HUES6 (cell line): Measurements from ENCODE around the gene TRIOBP.

Source experiments
- H3K27ac ChIP-seq: 2 replicates; pipeline ENCODE4 v1.7.0; 2013; ENCODE audit warnings: low read depth, mild to moderate bottlenecking, low read length, inconsistent platforms
- H3K27me3 ChIP-seq: 2 replicates; pipeline ENCODE4 v1.6.1; 2013; ENCODE audit warnings: low read length; ENCODE audit not compliant: control insufficient read depth, insufficient read depth
- H3K36me3 ChIP-seq: 2 replicates; pipeline ENCODE4 v1.6.1; 2013; ENCODE audit warnings: low read length; ENCODE audit not compliant: control insufficient read depth, insufficient read depth
- H3K4me1 ChIP-seq: 2 replicates; pipeline ENCODE4 v1.6.1; 2013; ENCODE audit warnings: low read length; ENCODE audit not compliant: control insufficient read depth, insufficient read depth
- H3K4me3 ChIP-seq: 2 replicates; pipeline ENCODE4 v1.5.1; 2013; ENCODE audit warnings: low read depth, low read length
- H3K9ac ChIP-seq: one replicate; pipeline ENCODE4 v1.6.1; 2013; ENCODE audit warnings: mild to moderate bottlenecking, low read length
- H3K9me3 ChIP-seq: 2 replicates; pipeline ENCODE4 v1.6.1; 2013; ENCODE audit warnings: low read depth, low read length; ENCODE audit not compliant: control insufficient read depth, insufficient read depth

TRIOBP gene

DNA sequence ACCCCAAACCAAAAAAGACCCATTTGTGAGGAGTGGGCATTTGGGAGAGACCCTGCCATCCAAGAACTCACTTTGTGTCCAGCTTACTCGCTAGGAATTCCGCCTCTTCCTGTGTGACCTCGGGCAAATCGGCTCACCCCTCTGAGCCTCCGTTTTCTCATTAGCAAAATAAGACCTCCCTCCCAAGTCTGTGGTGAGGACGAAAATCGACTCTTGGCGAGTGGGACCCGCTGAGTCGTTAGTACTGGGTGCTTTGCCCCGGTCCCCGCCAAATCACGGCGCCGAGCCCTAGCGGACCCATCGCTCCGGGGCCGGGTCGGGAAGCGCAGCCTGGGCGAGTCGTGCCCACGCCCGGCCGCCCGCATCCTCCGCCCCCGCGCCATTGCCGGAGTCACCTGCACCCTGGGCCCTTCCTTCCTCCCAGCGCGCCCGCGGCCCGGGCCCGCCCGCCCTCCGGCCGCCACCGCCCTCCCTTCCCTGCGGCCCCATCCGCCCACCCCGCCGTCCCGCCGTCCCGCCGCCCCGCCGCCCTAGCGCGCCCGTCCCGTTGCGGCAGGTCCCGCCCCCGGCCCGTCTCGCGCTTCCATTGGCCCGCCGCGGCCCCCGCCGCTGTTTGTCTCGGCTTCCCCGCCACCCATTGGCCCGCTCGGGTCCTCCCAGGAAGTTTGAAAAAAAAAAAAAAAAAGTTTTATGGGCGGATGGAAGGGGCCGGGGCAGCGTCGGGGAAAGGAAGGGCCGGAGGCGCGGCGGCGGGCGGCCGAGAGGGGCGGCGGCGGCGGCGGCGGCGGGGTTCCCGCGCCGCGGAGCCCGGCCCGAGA, 48.9 kb downstream of the TRIOBP start:
- no peaks in the 10 kb centered on the region for H3K9me3 ChIP-seq
- H3K36me3 ChIP-seq, result peaks cover 5% of the 10 kb centered on the region; the same call in 1 of the 2 replicates
- H3K4me1 ChIP-seq, result peaks cover 42% of the 10 kb centered on the region
- peak overlapping the region; percentile 92 for H3K4me3 ChIP-seq
- no peaks in the 10 kb centered on the region for H3K27me3 ChIP-seq
- peak overlapping the region; percentile 94 for H3K9ac ChIP-seq
- peak overlapping the region; percentile 36; the same call in 1 of the 2 replicates for H3K27ac ChIP-seq

DNA sequence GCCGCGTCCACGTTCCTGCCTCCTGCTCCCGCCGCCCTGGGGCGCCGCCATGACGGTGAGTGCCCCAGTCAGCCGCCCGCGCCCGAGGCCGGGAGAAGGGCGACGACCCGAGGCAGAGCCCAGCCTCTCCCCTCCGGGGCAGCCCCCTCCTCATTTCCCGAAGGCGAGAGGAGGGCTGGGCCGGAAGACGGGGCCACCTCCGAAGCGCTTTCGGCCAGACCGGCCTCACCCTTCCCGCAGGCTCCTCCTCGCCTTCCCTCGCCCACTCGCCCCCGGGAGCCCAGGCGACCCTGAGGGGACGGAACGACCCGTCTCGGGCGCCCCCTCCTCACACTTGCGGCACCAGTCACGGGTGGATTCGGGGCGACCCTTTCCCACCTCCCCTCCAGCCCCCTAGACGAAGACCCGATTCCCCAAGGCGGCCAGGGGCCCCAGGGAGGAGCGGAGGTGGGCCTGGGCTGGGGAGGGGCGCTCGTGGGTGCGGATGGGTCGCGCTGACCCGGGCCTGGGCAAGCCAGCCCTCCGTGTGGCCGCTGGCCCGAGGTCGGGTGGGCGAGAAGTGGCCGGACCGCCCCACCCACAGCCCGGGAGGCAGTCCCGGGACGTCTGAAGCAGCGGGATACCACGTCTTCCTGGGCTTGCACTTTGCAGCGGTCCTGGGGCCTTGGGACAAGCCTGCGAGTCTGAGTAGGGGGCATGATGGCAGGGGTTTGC, 49.7 kb downstream of the TRIOBP start:
- peak overlapping the region; percentile 88 for H3K27ac ChIP-seq

DNA sequence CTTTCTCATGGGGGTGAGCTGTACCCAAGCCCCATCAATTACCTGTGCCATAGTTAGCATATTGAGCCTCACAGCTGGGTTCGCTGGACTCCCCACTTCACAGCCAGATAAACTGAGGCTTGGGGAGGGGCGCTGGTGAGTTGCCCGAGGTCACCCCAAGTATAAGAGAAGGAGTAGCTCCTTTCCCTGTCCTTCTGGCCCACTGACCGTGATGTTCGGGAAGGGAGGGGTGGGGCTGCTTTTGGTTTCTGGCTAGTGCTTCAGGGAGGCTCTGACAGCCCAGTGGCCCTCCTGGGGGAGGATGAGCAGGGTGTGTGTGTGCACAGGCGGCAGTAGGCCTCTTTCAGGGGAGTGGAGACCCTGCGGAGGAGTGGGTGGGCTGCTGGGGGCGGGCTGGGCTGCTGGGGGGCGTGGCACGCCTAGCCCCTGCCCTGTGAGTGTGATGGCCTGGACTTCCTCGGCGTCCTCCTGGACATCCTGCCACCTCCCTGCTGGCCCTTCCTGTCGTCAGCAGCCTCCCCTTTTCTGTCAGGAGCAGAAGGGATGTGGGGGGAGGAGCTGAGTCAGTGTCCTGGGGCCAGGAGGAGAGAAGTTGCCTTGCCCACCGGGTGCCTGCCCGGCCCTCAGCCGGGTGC, 50.3 kb downstream of the TRIOBP start:
- Histone ChIP-seq H3K9ac (peak overlapping the region; percentile 94), H3K9me3 (no peaks in the 10 kb centered on the region), H3K36me3 (peaks cover 5% of the 10 kb centered on the region; the same call in 1 of the 2 replicates), H3K4me1 (peaks cover 50% of the 10 kb centered on the region), H3K4me3 (peak overlapping the region; percentile 92), H3K27me3 (no peaks in the 10 kb centered on the region), H3K27ac (peak overlapping the region; percentile 88; the same call in 1 of the 2 replicates)

More for the DNA sequence above, 49.7 kb downstream of the TRIOBP start:
- Histone ChIP-seq H3K4me3 (peak overlapping the region; percentile 92), H3K4me1 (peaks cover 44% of the 10 kb centered on the region), H3K9me3 (no peaks in the 10 kb centered on the region), H3K36me3 (peaks cover 5% of the 10 kb centered on the region; the same call in 1 of the 2 replicates), H3K27me3 (no peaks in the 10 kb centered on the region), H3K9ac (peak overlapping the region; percentile 94)

DNA sequence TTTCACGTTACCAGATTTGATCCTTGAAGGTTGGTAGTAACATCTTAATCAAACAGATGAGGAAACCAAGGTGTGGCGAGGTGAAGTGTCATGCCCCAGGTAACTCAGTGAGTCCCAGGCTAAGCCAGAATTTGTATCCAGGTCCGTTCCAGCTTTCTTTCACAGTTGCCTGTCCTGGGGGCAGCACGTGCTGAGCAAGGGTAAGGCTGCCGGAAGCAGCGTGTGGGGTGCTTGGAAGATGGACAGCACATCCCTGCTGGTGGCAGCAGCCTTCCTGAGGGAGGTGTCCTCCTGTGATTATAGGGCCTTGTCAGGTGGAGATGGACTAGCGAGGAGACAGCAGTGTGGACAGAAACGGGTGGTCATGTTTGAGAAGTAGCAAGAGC, 50.9 kb downstream of the TRIOBP start:
- no peak overlapping the region for H3K9ac ChIP-seq
- no peaks in the 10 kb centered on the region for H3K9me3 ChIP-seq
- H3K4me3 ChIP-seq, result peak overlapping the region; percentile 92; the same call in 1 of the 2 replicates
- H3K27ac ChIP-seq, result no peak overlapping the region
- H3K4me1 ChIP-seq, result peaks cover 53% of the 10 kb centered on the region
- H3K36me3 ChIP-seq, result peaks cover 5% of the 10 kb centered on the region
- no peaks in the 10 kb centered on the region for H3K27me3 ChIP-seq

DNA sequence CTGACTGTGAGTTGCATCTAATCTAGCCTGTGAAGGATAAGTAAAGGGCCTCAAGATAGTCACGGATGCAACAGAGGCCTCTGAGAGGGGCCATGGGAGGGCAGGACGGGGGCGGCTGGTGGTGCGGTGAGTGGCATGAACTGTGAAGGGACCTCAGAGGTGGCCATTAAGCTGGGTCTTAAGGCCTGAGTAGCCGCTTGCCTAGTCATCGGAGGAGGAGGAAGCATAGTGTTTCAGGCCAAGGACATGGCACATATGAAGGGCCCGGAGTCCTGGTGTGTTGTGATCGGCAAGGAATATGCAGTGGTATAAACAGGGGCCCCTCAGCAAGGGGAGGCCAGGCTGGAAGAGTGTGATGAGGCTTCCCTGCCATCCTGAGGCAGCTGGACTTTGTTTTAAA, 51.8 kb downstream of the TRIOBP start:
- Histone ChIP-seq H3K27ac (no peak overlapping the region), H3K27me3 (no peaks in the 10 kb centered on the region), H3K9me3 (no peaks in the 10 kb centered on the region), H3K4me1 (peaks cover 53% of the 10 kb centered on the region), H3K9ac (no peak overlapping the region), H3K4me3 (no peak overlapping the region), H3K36me3 (peaks cover 8% of the 10 kb centered on the region; the same call in 1 of the 2 replicates)

DNA sequence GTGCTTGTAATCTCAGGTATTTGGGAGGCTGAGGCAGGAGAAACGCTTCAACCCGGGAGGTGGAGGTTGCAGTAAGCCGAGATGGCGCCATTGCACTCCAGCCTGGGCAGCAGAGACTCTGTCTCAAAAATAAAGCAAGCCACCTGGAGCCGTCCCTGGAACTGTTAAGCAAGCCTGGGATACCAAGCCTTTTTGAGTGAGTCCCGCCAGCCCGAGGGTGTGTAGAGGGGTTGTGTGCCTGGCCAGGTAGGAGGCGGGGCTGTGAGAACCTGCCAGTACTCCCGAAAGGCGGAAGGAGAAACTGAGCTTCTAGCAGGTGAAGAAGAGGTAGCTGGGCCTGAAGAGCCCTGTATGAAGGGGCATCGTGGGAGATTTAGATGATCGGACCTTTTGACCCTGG, 52.4 kb downstream of the TRIOBP start:
- no peak overlapping the region for H3K4me3 ChIP-seq
- no peak overlapping the region for H3K27ac ChIP-seq
- H3K36me3 ChIP-seq, result peaks cover 10% of the 10 kb centered on the region
- no peaks in the 10 kb centered on the region for H3K9me3 ChIP-seq
- H3K27me3 ChIP-seq, result no peaks in the 10 kb centered on the region
- H3K9ac ChIP-seq, result no peak overlapping the region
- peaks cover 53% of the 10 kb centered on the region for H3K4me1 ChIP-seq

DNA sequence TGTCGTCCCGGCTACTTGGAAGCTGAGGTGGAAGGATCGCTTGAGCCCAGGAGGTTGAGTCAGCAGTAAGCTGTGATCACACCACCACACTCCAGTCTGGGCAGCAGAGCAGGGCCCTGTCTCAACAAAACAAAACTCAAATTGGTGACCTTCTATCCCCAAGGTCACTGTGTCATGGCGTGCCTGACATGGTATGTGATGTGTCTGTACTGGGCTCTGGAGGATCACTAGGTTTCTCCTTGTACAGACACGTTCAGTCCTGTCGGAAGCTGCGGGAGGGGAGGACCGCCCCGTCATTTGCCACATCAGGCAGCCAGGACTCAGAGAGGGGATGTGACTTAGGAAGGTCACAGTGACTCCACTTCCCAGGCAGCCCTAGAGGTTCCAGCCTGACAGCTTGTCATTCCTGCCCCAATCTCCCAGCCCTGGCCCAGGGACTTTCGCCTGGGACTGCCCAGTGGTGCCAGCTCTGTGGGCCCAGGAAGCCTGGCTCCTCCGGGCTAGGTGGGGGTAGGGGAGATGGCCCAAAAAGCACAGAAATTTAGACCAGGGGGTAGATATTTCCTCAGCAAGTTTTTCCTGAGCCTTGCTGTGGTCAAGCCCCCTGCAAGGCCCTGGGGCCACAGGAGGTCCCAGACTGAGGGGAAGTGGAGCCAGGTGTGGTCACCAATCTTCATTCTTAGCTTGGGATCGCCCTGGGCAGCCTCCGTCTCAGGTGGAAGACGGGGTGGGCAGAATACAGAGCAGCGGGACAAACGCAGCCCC, 53.2 kb downstream of the TRIOBP start:
- no peak overlapping the region for H3K9ac ChIP-seq
- peaks cover 52% of the 10 kb centered on the region for H3K4me1 ChIP-seq
- no peaks in the 10 kb centered on the region for H3K9me3 ChIP-seq
- peaks cover 18% of the 10 kb centered on the region for H3K36me3 ChIP-seq
- no peaks in the 10 kb centered on the region for H3K27me3 ChIP-seq
- no peak overlapping the region for H3K4me3 ChIP-seq
- H3K27ac ChIP-seq, result no peak overlapping the region

DNA sequence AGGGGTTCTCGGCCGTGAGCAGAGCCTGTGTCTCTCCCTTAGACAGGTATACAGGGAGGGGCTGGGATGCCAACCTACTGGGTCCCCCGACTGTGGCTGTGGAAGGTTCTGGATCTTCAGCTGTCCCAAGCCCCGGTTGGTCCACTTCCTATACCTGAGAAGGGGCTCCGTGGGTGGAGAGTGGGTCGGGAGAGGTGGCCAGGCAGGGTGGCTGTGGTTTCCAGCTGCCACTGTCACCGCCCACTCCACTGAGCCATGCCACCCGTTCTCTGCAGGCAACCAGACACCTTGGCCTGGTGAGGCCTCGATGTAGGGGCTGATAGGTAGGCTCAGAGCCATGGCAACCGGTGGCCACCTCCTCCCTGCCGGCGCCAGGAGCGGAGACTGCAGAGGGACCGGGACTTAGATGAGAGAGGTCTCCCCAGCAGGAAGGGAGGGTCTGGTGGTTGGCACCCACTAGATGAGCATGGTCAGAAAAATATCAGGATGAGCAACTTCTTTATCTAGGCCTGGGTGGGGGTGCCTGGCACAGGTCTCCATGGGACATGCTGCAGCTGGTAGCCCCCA, 53.8 kb downstream of the TRIOBP start:
- H3K4me1 ChIP-seq, result peaks cover 49% of the 10 kb centered on the region
- no peaks in the 10 kb centered on the region for H3K9me3 ChIP-seq
- H3K4me3 ChIP-seq, result no peak overlapping the region
- H3K9ac ChIP-seq, result no peak overlapping the region
- peaks cover 25% of the 10 kb centered on the region for H3K36me3 ChIP-seq
- no peaks in the 10 kb centered on the region for H3K27me3 ChIP-seq
- no peak overlapping the region for H3K27ac ChIP-seq

DNA sequence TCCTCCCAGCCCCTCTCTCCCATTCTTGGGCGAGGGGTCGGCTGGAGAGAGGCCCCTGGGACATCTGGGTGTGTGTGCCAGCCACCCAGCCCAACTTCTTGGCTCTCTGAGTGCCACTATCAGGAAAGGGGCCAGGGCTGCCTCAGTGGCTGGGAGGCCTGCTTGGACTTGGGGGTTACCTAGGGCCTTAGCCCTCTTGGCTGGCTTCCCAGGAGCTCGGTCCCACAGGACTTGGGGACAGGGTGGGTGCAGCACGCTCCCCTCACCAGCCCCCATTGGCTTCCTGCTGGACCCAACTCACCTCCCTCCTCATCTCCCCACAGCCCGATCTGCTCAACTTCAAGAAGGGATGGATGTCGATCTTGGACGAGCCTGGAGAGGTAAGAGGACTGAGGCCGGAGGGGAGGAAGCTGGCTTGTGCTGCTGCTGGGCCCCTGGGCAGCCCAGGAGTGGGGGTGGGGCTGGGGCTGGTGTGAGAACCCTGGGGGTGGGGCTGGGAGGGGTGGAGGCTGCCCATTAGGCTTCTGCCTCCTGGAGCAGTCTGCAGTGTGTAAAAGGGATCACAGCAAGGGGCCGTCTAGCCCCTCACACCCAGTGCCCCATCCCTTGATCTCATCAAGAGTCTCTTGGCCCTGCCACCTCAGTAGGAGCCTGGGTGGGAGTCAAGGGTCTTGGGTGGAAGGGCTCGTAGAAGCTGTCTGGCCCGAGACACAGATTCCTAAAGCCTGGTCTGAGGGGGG, 54.8 kb downstream of the TRIOBP start:
- Histone ChIP-seq H3K9ac (peak overlapping the region; percentile 30), H3K27me3 (no peaks in the 10 kb centered on the region), H3K27ac (peak overlapping the region; percentile 13; the same call in 1 of the 2 replicates), H3K36me3 (peaks cover 33% of the 10 kb centered on the region), H3K4me3 (no peak overlapping the region), H3K9me3 (no peaks in the 10 kb centered on the region), H3K4me1 (peaks cover 49% of the 10 kb centered on the region)
